ENCODE results near the gene CSNK1D.

CSNK1D gene

GRCh38 chr17:82302568-82302963, 29.1 kb upstream of the CSNK1D start:
- no peak overlapping the region for H3K4me3 ChIP-seq (replicated peaks; ENCODE audit: low read depth, low read length)
- no peak for TF ChIP-seq CTCF (IDR thresholded peaks at IDR 0.05; ENCODE audit: low read depth, low read length, missing control alignments)
- DNase-seq (ENCODE audit: extremely low read depth, low read depth) = no peak

- no peak for TF ChIP-seq CTCF (IDR thresholded peaks at IDR 0.05; ENCODE audit: low read depth, low read length, missing control alignments)
- DNase-seq (ENCODE audit: extremely low read depth, low read depth) = no peak
- H3K4me3 ChIP-seq (replicated peaks; ENCODE audit: low read depth, low read length) = no peak overlapping the region
Observed at GRCh38 chr17:82301916-82302567, 28.5 kb upstream of the CSNK1D start.

GRCh38 chr17:82301300-82301915, 27.9 kb upstream of the CSNK1D start:
- H3K4me3 ChIP-seq (replicated peaks; ENCODE audit: low read depth, low read length) = no peak overlapping the region
- no peak for DNase-seq (ENCODE audit: extremely low read depth, low read depth)
- no peak for TF ChIP-seq CTCF (IDR thresholded peaks at IDR 0.05; ENCODE audit: low read depth, low read length, missing control alignments)

GRCh38 chr17:82300707-82301270, 27.3 kb upstream of the CSNK1D start:
- TF ChIP-seq CTCF (IDR thresholded peaks at IDR 0.05; ENCODE audit: low read depth, low read length, missing control alignments) = peak; percentile 79
- DNase-seq (ENCODE audit: extremely low read depth, low read depth) = no peak
- no peak overlapping the region for H3K4me3 ChIP-seq (replicated peaks; ENCODE audit: low read depth, low read length)

GRCh38 chr17:82300228-82300627, 26.7 kb upstream of the CSNK1D start:
- no peak for TF ChIP-seq CTCF (IDR thresholded peaks at IDR 0.05; ENCODE audit: low read depth, low read length, missing control alignments)
- H3K4me3 ChIP-seq (replicated peaks; ENCODE audit: low read depth, low read length) = no peak overlapping the region
- no peak for DNase-seq (ENCODE audit: extremely low read depth, low read depth)

GRCh38 chr17:82299452-82299851, 26.0 kb upstream of the CSNK1D start:
- no peak for TF ChIP-seq CTCF (IDR thresholded peaks at IDR 0.05; ENCODE audit: low read depth, low read length, missing control alignments)
- H3K4me3 ChIP-seq (replicated peaks; ENCODE audit: low read depth, low read length) = no peak overlapping the region
- DNase-seq (ENCODE audit: extremely low read depth, low read depth) = no peak
